ENCODE data around the gene CHIT1.

DNA sequence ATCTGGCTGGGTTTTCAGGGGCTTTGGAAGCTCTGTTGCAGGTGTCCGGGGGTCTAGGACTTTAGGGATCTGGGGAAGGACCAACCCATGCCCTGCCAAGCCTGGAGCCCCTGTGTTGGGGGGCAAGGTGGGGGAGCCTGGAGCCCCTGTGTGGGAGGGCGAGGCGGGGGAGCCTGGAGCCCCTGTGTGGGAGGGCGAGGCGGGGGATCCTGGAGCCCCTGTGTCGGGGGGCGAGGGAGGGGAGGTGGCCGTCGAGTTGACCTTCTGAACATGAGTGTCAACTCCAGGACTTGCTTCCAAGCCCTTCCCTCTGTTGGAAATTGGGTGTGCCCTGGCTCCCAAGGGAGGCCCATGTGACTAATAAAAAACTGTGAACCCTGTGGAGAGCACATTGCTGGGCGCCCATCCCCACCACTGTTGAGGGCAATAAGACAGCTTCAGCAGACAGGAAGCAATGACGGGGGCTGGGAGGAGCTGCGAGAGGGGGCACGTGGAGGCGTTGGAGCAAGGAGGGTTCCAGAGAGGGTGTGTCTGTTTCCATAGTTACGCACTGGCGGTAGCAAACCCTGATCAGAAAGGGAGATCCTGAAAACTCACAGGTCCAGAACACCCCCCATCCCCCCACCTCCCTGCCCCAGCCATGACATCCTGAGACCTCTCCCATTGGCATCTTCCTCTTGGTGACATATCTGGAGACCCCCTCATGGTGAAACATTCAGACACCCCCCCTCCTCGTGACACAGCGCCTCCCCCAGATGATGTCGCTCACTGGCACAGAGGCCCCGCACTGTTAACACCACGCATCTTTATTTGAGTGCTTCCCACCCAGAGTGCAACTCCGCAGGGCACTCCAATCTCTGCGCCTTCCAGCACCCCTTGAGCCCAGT lies 62.2 kb downstream of the CHIT1 start:
- TF ChIP-seq, protein P1, sequence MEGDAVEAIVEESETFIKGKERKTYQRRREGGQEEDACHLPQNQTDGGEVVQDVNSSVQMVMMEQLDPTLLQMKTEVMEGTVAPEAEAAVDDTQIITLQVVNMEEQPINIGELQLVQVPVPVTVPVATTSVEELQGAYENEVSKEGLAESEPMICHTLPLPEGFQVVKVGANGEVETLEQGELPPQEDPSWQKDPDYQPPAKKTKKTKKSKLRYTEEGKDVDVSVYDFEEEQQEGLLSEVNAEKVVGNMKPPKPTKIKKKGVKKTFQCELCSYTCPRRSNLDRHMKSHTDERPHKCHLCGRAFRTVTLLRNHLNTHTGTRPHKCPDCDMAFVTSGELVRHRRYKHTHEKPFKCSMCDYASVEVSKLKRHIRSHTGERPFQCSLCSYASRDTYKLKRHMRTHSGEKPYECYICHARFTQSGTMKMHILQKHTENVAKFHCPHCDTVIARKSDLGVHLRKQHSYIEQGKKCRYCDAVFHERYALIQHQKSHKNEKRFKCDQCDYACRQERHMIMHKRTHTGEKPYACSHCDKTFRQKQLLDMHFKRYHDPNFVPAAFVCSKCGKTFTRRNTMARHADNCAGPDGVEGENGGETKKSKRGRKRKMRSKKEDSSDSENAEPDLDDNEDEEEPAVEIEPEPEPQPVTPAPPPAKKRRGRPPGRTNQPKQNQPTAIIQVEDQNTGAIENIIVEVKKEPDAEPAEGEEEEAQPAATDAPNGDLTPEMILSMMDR (IDR thresholded peaks at IDR 0.05) = no peak
- TF ChIP-seq POLR2A (IDR thresholded peaks at IDR 0.05) = no peak
